Dermis microvascular lymphatic vessel endothelial cell (primary cell): ENCODE results near the gene LPP. TPM values are rescaled to one million over a fixed set of nuclear protein-coding genes. Genes with fewer than 3 reads are reported as not detected.

ENCODE experiments used
- DNase-seq, 2 donors: peaks; one replicate each; pipeline versions ENCODE4 v3.0.0 to v3.0.0-alpha.2; 2010; ENCODE audit warnings: low read depth in 2 of 2
- total RNA-seq: library from RNA; depleted of rRNA; stranded (reverse); fragments of >200 nt; gene quantifications from 2 replicates; pipeline ENCODE4 v1.2.1, GENCODE V29; 2014

The LPP gene
- total RNA-seq, 1 donor from 2014 or later: 23.1 TPM

- DNase-seq: peak; percentile 12 to 91
Observed at GRCh38 chr3:188937389-188937788, 783.4 kb downstream of the LPP start.

GRCh38 chr3:188938999-188939398 is 785.0 kb downstream of the LPP start:
- DNase-seq: no peak

GRCh38 chr3:188939814-188940572 is 786.0 kb downstream of the LPP start:
- no peak for DNase-seq
